Activated T-helper 1 cell treated with Interleukin-2 at 50 U/mL for 16 hours (primary cell): Measurements from ENCODE around the gene MCM9.
A peak's percentile ranks its signal among the peaks of the same experiment; 100 is the strongest.
"Not testable (repeated sequence)": the region's sequence is repeated elsewhere in the genome, so short reads cannot be mapped to it uniquely, and the experiment has no call there.

Experiments
- DNase-seq: peaks from one replicate; pipeline ENCODE4 v3.0.0-alpha.2; 2020; ENCODE audit warnings: low read depth

The MCM9 gene

GRCh38 chr6:118893807-118894424 lies 41.0 kb downstream of the MCM9 start, which contains the start of gene ASF1A:
TSS of gene ASF1A (plus strand) at chr6:118894152. CDS start at chr6:118894414, 262 bp downstream.
- DNase-seq: peak; percentile 94

DNA sequence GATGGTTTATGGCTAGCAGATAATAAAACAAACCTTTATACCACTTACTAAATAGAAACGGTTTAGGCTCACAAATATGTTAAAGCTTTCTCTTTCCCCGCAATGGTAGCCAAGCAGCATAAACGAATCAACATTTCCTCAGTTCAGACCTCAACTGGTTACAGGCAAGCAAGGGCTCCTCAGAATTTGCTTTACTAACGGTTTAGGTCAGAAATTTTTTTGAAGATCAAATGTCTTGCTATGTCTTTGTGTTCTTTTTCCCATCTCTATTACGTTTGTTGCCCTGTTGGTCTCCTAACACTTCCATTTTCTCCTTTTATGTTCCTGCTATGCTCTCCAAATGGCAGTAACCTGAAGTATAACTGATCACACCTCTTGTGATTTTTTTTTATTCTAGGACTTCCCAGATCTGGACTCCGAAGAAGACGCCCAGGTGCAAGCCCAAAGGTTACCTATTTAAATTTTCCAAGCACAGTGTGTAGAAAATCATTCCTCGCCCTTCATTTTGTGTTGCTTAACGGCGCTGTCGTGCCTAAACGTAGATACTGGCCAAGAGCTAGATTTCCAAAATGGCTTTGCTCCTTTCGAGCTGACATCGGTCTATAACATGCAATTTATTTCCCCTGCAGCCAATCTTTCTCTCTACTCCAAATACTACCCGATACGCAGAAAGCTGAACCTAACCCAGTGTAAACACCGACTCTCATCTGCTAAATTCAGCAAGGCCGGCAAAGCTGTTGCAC lies 41.7 kb downstream of the MCM9 start:
- peak; percentile 19 for DNase-seq

- no peak for DNase-seq
These were observed 42.5 kb downstream of the MCM9 start for GRCh38 chr6:118892355-118892991.

DNA sequence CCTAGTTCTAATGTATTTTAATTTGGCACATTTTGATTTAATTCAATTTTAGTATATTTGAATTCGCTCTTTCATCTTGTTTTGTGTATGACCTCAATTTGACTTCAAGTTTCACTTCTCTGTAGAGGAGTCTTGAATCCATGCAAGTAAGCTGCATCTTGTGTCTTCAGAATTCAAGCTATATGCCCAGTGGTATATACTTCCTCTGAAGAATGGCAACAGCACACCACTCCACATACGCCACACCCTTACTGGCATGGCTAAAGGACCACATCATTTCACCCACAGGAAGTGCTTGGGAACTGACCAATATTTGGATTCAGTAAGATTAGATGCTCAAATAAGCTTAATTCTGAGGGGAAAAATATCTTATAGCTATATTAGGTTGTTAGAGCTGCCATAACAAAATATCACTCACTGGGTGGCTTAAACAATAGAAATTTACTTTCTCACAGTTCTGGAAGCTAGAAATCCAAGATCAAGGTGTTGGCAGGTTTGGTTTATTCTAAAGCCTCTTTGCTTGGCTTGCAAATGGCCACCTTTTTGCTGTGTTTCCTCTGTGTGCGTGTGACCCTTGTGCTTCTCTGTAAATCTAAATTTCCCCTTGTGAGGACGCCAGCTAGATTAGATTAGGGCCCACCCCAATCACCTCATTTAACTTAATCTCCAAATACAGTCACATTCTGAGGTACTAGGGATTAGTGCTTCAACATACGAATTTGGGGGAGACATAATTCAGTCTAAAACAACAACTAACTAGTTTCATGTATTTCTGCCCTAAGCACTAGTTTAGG lies 43.8 kb downstream of the MCM9 start:
- no peak for DNase-seq

- no peak for DNase-seq
These were observed 45.8 kb downstream of the MCM9 start for GRCh38 chr6:118889163-118889562.

- no peak for DNase-seq
These were observed 48.3 kb downstream of the MCM9 start for GRCh38 chr6:118886641-118887040.

- no peak for DNase-seq
These were observed 52.5 kb downstream of the MCM9 start for GRCh38 chr6:118882314-118882905.

GRCh38 chr6:118881440-118882313 lies 53.3 kb downstream of the MCM9 start:
- no peak for DNase-seq

GRCh38 chr6:118877806-118878205 lies 57.2 kb downstream of the MCM9 start:
- DNase-seq: no peak

DNA sequence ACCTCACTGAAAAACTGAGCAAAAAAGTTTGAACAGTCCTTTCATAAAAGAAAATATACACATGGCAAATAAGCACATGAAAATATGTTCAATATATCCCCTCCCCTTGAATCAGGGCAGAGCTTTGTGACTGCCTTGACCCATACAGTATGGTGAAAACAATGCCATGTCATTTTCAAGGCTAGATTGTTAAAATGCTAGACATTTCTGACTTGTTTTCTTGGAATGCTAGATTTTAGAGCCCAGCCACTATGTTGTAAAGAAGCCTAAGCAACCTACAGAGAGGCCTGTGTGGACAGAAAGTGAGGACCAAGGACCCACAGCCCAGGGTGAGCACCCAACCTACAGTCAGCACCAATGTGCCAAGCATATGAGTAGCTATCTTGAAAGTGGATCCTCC lies 58.1 kb downstream of the MCM9 start:
- DNase-seq: no peak

- no peak for DNase-seq
These were observed 58.8 kb downstream of the MCM9 start for GRCh38 chr6:118876198-118876597.

DNA sequence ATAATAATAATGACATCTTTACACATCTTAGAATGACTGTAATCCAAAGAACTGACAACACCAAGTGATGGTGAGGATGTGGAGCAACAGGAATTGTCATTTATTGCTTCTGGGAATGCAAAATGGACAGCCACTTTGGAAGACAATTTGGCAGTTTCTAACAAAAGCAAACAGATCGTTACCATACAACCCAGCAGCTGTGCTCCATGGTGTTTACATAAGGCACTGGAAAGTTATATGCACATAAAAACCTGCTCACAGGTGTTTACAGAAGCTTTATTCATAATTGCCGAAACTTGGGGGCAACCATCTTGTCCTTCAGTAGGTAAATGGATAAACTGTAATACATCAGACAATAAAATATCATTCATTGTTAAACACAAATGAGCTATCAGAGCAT lies 59.3 kb downstream of the MCM9 start:
- DNase-seq: no peak

DNA sequence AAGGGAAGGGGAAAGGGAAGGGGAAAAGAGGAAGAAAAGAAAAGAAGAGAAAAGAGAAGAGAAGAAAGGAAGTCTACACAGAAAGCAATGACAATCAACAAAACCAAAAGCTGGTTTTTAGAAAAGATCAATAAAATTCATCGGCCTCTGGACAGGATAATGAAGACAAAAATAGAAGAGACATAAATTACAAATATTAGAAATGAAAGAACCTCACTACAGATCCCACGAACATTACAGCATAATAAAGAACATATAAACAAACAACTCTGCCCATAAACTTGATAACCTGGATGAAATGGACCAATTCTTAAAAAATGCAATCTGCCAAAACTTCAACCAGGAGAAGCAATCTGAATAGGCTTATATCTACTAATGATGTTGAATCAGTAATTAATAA lies 61.7 kb downstream of the MCM9 start:
- no peak for DNase-seq

GRCh38 chr6:118872726-118873125 lies 62.2 kb downstream of the MCM9 start:
- DNase-seq: no peak

DNA sequence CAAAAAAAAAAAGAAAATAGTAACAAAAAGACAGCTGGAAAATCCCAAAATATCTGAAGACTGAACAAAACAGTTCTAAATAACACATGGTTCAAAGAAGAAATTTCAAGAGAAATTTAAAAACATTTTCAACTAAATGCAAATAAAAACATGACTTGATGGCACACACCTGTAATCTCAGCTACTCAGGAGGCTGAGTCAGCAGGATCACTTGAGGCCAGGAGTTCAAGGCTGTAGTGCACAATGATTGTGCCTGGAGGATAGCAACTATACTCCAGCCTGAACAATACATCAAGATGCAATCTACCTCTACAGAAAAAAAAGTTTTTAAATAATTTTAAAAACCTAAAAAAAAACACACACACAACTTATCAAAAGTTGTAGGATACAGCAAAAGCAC lies 62.6 kb downstream of the MCM9 start:
- DNase-seq: no peak

GRCh38 chr6:118871331-118871730 lies 63.6 kb downstream of the MCM9 start:
- no peak for DNase-seq

DNA sequence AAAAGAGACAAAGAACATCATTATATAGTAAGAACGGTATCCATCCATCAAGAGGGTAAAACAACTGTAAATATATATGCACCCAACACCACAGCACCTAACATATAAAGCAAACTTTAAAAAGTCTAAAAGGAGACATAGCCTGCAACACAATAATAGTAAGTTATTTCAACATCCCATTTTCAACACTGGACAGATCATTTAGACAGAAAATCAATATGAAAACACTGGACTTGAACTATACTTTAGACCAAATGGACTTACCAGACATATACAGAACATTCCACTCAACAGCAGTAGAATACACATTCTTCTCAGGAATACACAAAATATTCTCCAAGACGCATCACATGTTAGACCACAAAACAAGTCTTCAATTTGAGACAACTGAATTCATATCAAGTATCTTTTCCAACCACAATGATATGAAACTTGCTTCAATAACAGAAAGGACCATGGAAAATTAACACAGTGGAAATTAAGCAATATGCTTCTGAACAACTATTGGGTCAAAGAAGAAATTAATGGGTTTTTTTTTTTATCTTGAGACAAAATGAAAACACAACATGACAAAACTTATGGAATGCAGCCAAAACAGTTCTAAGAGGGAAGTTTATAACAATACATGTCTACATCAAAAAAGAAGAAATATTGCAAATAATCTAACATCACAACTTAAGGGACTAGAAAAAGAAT lies 64.9 kb downstream of the MCM9 start:
- DNase-seq: no peak

- DNase-seq: no peak
These were observed 65.6 kb downstream of the MCM9 start for GRCh38 chr6:118869350-118869749.

DNA sequence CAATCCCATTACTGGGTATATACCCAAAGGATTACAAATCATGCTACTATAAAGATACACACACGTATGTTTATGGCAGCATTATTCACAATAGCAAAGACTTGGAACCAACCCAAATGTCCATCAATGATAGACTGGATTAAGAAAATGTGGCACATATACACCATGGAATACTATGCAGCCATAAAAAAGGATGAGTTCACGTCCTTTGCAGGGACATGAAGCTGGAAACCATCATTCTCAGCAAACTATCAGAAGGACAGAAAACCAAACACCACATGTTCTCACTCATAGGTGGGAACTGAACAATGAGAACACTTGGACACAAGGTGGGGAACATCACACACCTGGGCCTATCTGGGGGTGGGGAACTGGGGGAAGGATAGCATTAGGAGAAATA lies 66.1 kb downstream of the MCM9 start:
- not testable (repeated sequence) for DNase-seq

DNA sequence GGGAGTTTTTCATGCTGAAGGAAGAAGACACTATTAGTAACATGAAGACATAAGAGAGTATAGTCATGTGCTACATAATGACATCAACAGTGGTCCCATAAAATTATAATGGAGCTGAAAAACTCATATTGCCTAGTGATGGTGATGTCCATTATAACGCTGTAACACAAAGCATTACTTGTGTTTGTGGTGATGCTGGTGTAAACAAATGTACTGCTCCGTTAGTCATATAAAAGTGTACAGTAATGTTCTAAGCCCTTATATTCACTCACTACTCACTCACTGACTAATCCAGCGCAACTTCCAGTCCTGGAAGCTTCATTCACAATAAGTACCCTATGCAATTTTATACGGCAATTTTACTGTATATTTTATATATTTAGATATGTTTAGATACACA lies 67.8 kb downstream of the MCM9 start:
- DNase-seq: no peak

DNA sequence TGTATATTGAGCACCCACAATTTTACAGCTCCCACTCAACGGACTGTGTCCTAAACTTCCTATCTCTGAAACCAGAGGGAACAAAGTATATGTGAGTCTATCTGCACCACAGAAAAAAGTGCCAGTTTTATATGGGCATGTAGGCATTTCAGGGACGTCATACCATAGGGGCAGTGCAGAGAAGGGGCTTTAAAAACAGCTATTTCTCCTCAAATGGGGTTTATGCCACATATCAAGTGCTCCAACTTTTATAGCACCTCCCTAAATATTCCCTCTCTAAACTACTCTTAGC lies 69.9 kb downstream of the MCM9 start:
- DNase-seq: no peak
